ENCODE results near the gene PPP4R2. TPM values are rescaled to one million over a fixed set of nuclear protein-coding genes. Genes with fewer than 3 reads are reported as not detected.

Gene PPP4R2
- total and polyA plus RNA-seq, 4 donors: 17.1 to 105 (median 38.0) TPM

DNA sequence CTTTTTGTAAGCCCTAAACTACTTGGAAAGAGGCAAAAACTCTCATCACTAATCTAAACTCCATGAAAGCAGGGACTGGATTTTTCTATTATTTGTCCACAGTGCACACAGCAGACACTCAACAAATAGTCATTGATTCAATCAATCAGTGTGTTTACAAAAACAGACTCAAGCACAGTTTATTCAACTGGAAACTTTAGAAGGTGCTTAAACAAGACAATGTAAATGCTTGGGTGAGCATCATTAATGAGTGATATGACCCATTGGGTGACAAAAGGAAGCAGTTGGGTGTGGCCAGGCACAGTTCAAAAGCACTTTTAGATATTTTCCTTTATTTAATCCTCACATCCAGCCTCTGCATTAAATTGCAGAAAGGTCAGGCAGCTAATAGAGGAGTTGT, 32.0 kb upstream of the PPP4R2 start:
- peak overlapping the region in 1 of 2 donors; percentile 32 for H3K9ac ChIP-seq (ENCODE audit: insufficient read depth in 1 of 2, low read length in 2 of 2)
- H3K4me3 ChIP-seq: no peak overlapping the region
- peaks cover 0 to 9% (median 8%) of the 10 kb centered on the region in 5 donors for H3K4me1 ChIP-seq (ENCODE audit: control insufficient read depth in 5 of 5, insufficient read depth in 5 of 5, low read length in 5 of 5)
- ATAC-seq (ENCODE audit: insufficient read depth, low FRiP score) (no peak), DNase-seq (no peak)
- H3K36me3 ChIP-seq (ENCODE audit: control insufficient read depth in 4 of 4, insufficient read depth in 4 of 4, low read length in 4 of 4): peaks cover 0 to 16% (median 2%) of the 10 kb centered on the region in 4 donors
- H3K27me3 ChIP-seq (ENCODE audit: control insufficient read depth in 3 of 3, insufficient read depth in 3 of 3, low read length in 2 of 3): no peaks in the 10 kb centered on the region
- no peaks in the 10 kb centered on the region for H3K9me3 ChIP-seq (ENCODE audit: control insufficient read depth in 4 of 4, insufficient read depth in 3 of 4, low read length in 3 of 4)
- H3K27ac ChIP-seq (ENCODE audit: low read depth in 1 of 2, low read length in 1 of 2): no peak overlapping the region
- TF ChIP-seq, protein P1, sequence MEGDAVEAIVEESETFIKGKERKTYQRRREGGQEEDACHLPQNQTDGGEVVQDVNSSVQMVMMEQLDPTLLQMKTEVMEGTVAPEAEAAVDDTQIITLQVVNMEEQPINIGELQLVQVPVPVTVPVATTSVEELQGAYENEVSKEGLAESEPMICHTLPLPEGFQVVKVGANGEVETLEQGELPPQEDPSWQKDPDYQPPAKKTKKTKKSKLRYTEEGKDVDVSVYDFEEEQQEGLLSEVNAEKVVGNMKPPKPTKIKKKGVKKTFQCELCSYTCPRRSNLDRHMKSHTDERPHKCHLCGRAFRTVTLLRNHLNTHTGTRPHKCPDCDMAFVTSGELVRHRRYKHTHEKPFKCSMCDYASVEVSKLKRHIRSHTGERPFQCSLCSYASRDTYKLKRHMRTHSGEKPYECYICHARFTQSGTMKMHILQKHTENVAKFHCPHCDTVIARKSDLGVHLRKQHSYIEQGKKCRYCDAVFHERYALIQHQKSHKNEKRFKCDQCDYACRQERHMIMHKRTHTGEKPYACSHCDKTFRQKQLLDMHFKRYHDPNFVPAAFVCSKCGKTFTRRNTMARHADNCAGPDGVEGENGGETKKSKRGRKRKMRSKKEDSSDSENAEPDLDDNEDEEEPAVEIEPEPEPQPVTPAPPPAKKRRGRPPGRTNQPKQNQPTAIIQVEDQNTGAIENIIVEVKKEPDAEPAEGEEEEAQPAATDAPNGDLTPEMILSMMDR (IDR thresholded peaks at IDR 0.05; ENCODE audit: control extremely low read depth, extremely low read depth): no peak

DNA sequence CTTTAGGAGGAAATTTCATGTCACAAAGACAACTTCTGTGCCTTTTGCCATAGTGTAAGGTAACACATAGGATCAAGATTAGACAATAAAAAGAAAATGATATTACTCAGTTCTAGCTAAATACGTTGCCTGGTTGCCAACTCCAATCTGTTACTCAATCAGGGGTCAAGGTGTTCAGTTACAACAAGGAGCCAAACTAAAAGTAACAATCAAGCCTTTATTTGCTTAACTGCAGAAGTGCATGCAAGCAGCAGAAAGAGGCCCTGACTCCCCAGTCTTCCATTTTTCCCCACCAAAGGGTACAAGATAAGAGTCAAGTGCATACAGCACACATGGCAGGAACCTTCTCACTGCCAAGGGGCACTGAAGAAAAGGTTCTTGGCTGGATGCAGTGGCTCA, 28.3 kb upstream of the PPP4R2 start:
- Histone ChIP-seq H3K36me3 (ENCODE audit: control insufficient read depth in 4 of 4, insufficient read depth in 4 of 4, low read length in 4 of 4) (peaks cover 0 to 12% (median 2%) of the 10 kb centered on the region in 4 donors), H3K27me3 (ENCODE audit: control insufficient read depth in 3 of 3, insufficient read depth in 3 of 3, low read length in 2 of 3) (no peaks in the 10 kb centered on the region), H3K9ac (ENCODE audit: insufficient read depth in 1 of 2, low read length in 2 of 2) (no peak overlapping the region), H3K27ac (ENCODE audit: low read depth in 1 of 2, low read length in 1 of 2) (no peak overlapping the region), H3K4me3 (no peak overlapping the region), H3K9me3 (ENCODE audit: control insufficient read depth in 4 of 4, insufficient read depth in 3 of 4, low read length in 3 of 4) (no peaks in the 10 kb centered on the region), H3K4me1 (ENCODE audit: control insufficient read depth in 5 of 5, insufficient read depth in 5 of 5, low read length in 5 of 5) (peaks cover 0 to 4% (median 0%) of the 10 kb centered on the region in 5 donors)
- ATAC-seq (ENCODE audit: insufficient read depth, low FRiP score) (no peak), DNase-seq (peak in 1 of 3 donors; percentile 27)
- 59 to 79% methylated on average over 1 of the region's 1 CpG for WGBS, 2 donors
- TF ChIP-seq, protein P1 (IDR thresholded peaks at IDR 0.05; ENCODE audit: control extremely low read depth, extremely low read depth): no peak

DNA sequence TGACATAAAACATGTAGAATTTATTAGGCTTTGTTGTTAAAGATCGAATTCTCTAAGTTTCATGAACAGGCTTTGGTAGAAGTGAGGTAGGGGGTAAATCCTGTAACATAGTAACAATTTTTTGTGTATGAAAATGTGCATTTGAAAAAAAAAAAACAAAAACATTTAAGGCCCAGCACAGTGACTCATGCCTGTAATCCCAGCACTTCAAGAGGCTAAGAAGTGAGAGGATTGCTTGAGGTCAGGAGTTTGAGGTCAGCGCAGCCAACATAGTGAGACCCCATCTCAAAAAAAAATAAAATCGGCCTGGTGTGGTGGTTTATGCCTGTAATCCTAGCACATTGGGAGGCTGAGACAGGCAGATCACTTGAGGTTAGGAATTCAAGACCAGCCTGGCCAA, 26.8 kb upstream of the PPP4R2 start:
- H3K27ac ChIP-seq (ENCODE audit: low read depth in 1 of 2, low read length in 1 of 2): no peak overlapping the region
- H3K4me1 ChIP-seq (ENCODE audit: control insufficient read depth in 5 of 5, insufficient read depth in 5 of 5, low read length in 5 of 5): peaks cover 0 to 4% (median 0%) of the 10 kb centered on the region in 5 donors
- no peak overlapping the region for H3K9ac ChIP-seq (ENCODE audit: insufficient read depth in 1 of 2, low read length in 2 of 2)
- no peak overlapping the region for H3K4me3 ChIP-seq
- 97 to 98% methylated on average over 3 of the region's 3 CpGs for WGBS, 2 donors
- H3K36me3 ChIP-seq (ENCODE audit: control insufficient read depth in 4 of 4, insufficient read depth in 4 of 4, low read length in 4 of 4): peaks cover 0 to 12% (median 2%) of the 10 kb centered on the region in 4 donors
- H3K27me3 ChIP-seq (ENCODE audit: control insufficient read depth in 3 of 3, insufficient read depth in 3 of 3, low read length in 2 of 3): no peaks in the 10 kb centered on the region
- ATAC-seq (ENCODE audit: insufficient read depth, low FRiP score) (no peak), DNase-seq (no peak)
- H3K9me3 ChIP-seq (ENCODE audit: control insufficient read depth in 4 of 4, insufficient read depth in 3 of 4, low read length in 3 of 4): no peaks in the 10 kb centered on the region
- TF ChIP-seq, protein P1 (IDR thresholded peaks at IDR 0.05; ENCODE audit: control extremely low read depth, extremely low read depth): no peak

DNA sequence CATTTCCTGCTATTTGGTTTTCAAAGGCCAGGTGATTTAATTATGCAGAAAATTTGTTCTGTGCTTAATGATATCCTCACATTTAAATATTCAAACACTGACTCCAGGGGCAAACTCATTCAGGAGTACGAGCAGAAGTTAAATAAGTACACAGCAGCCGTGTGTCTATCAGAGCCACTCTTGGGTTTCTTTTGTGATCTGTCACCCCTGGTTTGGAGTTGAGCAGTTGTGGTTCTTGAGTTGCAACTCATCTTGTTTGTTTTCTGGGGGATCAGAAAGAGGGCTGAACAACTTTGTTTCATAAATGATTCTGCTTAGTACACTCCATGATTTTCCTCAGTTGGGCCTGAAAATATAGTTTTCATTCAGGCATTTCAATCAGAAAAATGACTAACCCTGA, 25.7 kb upstream of the PPP4R2 start:
- Histone ChIP-seq H3K36me3 (ENCODE audit: control insufficient read depth in 4 of 4, insufficient read depth in 4 of 4, low read length in 4 of 4) (peaks cover 0 to 15% (median 2%) of the 10 kb centered on the region in 4 donors), H3K4me1 (ENCODE audit: control insufficient read depth in 5 of 5, insufficient read depth in 5 of 5, low read length in 5 of 5) (peaks cover 0 to 4% (median 0%) of the 10 kb centered on the region in 5 donors), H3K9ac (ENCODE audit: insufficient read depth in 1 of 2, low read length in 2 of 2) (no peak overlapping the region), H3K27me3 (ENCODE audit: control insufficient read depth in 3 of 3, insufficient read depth in 3 of 3, low read length in 2 of 3) (no peaks in the 10 kb centered on the region), H3K4me3 (no peak overlapping the region), H3K27ac (ENCODE audit: low read depth in 1 of 2, low read length in 1 of 2) (no peak overlapping the region), H3K9me3 (ENCODE audit: control insufficient read depth in 4 of 4, insufficient read depth in 3 of 4, low read length in 3 of 4) (no peaks in the 10 kb centered on the region)
- TF ChIP-seq, protein P1 (IDR thresholded peaks at IDR 0.05; ENCODE audit: control extremely low read depth, extremely low read depth): no peak
- no peak for ATAC-seq (ENCODE audit: insufficient read depth, low FRiP score)
- DNase-seq: no peak
- 88 to 94% methylated on average over 2 of the region's 2 CpGs for WGBS, 2 donors
